Epithelial cell of esophagus (primary cell): ENCODE results near the gene PNMA8B.

Source experiments
- DNase-seq: peaks from one replicate; pipeline ENCODE4 v3.0.0; 2010; ENCODE audit warnings: low read depth
- H3K4me3 ChIP-seq: 2 replicates; pipeline ENCODE4 v1.5.1; 2011; ENCODE audit warnings: mild to moderate bottlenecking, low read length, control low read depth
- CTCF ChIP-seq: IDR thresholded peaks from 2 replicates; pipeline ENCODE4 v1.5.1; 2011; ENCODE audit warnings: low read depth, mild to moderate bottlenecking, low read length, control low read depth, inconsistent platforms; ENCODE audit not compliant: insufficient read depth; ENCODE audit errors: missing control alignments

PNMA8B gene

DNA sequence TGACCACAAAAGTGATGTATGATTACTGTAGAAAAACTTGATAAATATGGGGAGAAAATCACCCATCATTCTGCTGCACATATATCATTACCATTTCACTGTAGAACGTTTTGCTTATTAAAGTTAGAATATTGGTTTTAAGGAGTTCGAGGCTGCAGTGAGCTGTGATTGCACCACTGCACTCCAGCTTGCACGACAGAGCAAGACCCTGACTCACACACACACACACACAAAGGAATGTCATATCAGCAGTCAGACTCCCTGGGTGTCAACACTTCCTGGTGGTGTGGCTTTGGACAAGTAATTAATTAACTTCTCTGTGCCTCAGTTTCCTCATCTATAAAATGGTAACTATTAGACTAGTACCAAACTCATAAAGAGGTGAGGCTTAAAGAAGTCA, 13.0 kb downstream of the PNMA8B start:
- H3K4me3 ChIP-seq = no peak overlapping the region
- DNase-seq = peak; percentile 77
- TF ChIP-seq CTCF = no peak

DNA sequence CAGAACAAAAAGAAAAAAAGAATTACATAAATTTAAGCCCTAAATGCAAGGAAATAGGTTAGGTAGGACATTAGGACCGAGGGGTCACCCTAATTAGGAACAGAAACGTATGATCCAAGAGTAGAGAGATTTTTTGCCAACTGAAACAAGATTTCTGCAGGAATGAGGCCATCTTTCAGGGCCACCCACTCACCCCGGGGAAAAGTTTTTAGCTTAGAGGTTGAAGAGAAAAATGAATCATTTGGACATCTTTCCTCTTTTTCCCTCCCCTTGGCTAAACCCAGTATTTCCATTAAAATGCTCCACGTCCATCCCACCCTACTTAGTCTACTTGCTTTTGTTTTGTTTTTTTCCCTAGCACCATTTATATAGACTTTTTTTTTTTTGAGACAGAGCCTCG, 13.7 kb downstream of the PNMA8B start:
- no peak for TF ChIP-seq CTCF
- H3K4me3 ChIP-seq = no peak overlapping the region
- no peak for DNase-seq

- no peak for DNase-seq
Measured at GRCh38 chr19:46481223-46481848, 14.3 kb downstream of the PNMA8B start.

GRCh38 chr19:46480415-46480814, 15.3 kb downstream of the PNMA8B start:
- no peak for TF ChIP-seq CTCF
- no peak overlapping the region for H3K4me3 ChIP-seq
- no peak for DNase-seq

More at GRCh38 chr19:46481223-46481848, 14.3 kb downstream of the PNMA8B start:
- H3K4me3 ChIP-seq = no peak overlapping the region
- TF ChIP-seq CTCF = no peak

GRCh38 chr19:46478356-46478986, 17.2 kb downstream of the PNMA8B start:
- no peak overlapping the region for H3K4me3 ChIP-seq
- TF ChIP-seq CTCF = no peak
- no peak for DNase-seq

GRCh38 chr19:46475986-46476385, 19.7 kb downstream of the PNMA8B start:
- no peak for TF ChIP-seq CTCF
- peak; percentile 36 for DNase-seq
- H3K4me3 ChIP-seq = no peak overlapping the region

- peak; percentile 92 for DNase-seq
- H3K4me3 ChIP-seq = no peak overlapping the region
- no peak for TF ChIP-seq CTCF
Measured at GRCh38 chr19:46474211-46474610, 21.5 kb downstream of the PNMA8B start.
